GM10266 (cell line): Measurements from ENCODE around the gene CMIP.

ENCODE experiments used
- DNase-seq: peaks from one replicate; pipeline ENCODE4 v3.0.0; 2012; ENCODE audit errors: extremely low spot score
- TF ChIP-seq, protein P1 (sequence below): IDR thresholded peaks from 2 replicates; pipeline ENCODE4 v1.5.1; 2012; ENCODE audit warnings: mild to moderate bottlenecking, low read depth; ENCODE audit not compliant: control insufficient read depth, insufficient read depth; ENCODE audit errors: missing control alignments

Gene CMIP

DNA sequence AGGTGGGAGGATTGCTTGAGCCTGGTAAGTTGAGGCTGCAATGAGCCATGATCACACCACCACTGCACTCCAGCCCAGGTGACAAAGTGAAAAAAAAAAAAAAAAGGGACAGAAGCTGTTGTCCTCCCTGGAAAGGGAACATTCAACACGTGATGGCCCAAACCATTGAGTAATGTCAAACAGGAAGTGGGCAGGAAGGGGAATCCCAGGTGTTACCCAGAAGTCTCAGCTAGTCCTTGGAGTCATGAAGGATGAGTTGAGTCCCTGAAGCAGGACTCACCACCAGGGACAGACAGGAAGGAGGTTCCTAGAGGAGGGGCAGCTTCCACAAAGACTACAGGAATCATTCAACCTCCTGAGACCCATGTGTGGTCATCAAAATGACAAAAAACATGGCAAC, 19.8 kb upstream of the CMIP start:
- DNase-seq = peak; percentile 45
- TF ChIP-seq, protein P1, sequence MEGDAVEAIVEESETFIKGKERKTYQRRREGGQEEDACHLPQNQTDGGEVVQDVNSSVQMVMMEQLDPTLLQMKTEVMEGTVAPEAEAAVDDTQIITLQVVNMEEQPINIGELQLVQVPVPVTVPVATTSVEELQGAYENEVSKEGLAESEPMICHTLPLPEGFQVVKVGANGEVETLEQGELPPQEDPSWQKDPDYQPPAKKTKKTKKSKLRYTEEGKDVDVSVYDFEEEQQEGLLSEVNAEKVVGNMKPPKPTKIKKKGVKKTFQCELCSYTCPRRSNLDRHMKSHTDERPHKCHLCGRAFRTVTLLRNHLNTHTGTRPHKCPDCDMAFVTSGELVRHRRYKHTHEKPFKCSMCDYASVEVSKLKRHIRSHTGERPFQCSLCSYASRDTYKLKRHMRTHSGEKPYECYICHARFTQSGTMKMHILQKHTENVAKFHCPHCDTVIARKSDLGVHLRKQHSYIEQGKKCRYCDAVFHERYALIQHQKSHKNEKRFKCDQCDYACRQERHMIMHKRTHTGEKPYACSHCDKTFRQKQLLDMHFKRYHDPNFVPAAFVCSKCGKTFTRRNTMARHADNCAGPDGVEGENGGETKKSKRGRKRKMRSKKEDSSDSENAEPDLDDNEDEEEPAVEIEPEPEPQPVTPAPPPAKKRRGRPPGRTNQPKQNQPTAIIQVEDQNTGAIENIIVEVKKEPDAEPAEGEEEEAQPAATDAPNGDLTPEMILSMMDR = no peak

- TF ChIP-seq, protein P1 = no peak
- DNase-seq = no peak
Measured at GRCh38 chr16:81427219-81427618, 17.4 kb upstream of the CMIP start.

DNA sequence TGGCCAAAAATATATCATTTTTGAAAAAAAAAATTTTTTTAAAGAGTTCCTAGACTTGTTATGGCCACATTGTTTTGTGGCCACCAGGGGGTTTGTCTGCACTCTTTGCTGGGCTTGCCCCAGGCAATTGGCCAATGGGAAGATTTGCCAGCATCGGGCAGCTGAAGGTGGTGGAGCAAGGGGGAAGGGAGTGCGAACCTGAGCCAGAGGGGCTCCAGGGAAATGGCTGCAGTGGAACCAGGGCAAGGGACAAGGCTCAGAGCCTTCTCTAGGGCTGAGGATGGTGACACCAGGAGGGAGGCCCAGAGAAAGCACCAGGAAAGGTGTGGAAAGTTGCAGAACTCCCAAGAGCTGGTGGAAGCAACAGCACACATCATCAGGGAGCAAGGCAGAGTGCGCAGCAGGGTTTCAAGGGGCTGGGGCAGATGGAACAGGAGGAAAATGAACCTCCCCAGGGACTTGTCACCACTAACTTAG, 15.5 kb upstream of the CMIP start:
- DNase-seq = no peak
- TF ChIP-seq, protein P1 = peak; percentile 20

DNA sequence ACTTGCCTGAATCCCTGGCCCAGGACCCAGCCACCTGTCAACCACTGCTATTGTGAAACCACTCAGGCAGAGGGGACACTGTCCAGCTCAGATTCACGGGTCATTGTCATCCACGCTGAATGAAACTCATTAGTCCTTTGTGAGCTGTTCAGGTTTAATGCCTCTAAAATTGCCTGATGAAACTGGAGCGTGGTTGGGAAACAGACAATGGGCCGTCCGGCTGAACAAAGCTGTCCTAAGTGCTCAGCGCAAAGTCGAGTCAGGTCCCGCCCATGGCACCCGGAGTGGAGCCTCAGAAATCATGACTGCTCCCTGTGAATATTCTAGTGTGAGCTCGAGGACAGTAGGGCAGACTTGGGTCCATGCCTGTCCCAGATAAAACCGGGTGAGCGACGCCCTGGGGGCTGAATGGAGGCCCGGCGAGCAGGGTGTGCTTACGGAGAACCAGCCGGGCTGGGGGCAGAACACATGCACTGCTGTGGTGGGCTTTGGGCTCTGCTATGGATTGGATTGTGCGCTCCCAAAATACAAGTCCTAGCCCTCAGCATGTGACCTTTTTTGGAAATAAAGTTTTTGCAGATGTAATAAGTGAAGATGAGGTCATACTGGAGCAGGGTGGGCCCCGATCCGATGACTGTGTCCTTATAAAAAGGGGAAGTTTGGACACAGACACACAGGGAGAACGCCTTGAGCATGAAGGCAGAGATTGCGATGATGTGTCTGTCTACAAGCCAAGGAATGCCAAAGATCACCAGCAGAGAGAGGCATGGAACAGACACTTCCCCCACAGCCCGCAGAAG, 12.9 kb upstream of the CMIP start:
- no peak for DNase-seq
- TF ChIP-seq, protein P1 = no peak

DNA sequence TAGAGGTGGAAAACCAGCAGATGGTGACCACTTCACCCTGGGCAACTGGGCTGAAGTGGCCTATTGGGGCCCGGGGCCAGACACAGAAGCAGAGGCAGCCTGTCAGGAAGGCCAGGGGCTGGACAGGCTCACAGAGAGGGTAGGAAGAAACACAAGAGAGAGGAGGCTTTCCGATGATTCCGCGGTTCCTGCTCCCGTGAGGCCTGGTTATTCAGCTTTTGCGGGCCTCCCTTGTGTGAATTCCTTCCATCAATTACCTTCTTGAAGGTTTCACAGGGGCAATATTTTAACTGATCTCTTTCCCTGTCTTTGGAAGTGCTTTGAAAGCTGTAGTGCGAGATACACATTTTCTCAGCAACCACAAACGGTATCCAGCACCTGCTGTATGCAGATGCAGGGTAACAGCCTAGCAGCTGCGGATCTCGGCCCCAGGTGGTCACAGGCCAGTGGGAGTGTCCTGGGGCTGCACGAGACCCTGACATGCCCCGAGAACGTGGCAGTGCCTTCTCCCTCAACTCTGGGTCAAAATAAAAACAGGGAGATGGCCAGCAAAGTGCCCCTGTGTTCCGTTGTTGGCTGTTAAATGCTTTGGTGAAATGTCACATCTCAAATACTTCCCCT, 11.6 kb upstream of the CMIP start:
- DNase-seq = no peak
- TF ChIP-seq, protein P1 = no peak

- TF ChIP-seq, protein P1 = no peak
- DNase-seq = no peak
Measured at GRCh38 chr16:81435103-81435502, 9.5 kb upstream of the CMIP start.

- no peak for DNase-seq
- TF ChIP-seq, protein P1 = no peak
Measured at GRCh38 chr16:81435567-81435966, 9.0 kb upstream of the CMIP start.
